ENCODE results near the gene CRIP2.

GRCh38 chr14:105471297-105471821, 3.3 kb upstream of the CRIP2 start:
- TF ChIP-seq BHLHE40 (IDR thresholded peaks at IDR 0.05; ENCODE audit: low read depth, low read length) (no peak), POLR2A (IDR thresholded peaks at IDR 0.05; ENCODE audit: low read depth, low read length) (no peak), CHD1 (IDR thresholded peaks at IDR 0.05; ENCODE audit: low read depth, low read length) (no peak), CTCF (conservative IDR thresholded peaks at IDR 0.05; ENCODE audit: low read depth, low read length) (peak; percentile 24; the same call in 1 of the 2 replicates), USF2 (IDR thresholded peaks at IDR 0.05; ENCODE audit: low read depth, low read length) (no peak)
